Activated CD4-positive, CD25-positive, alpha-beta regulatory T cell treated with anti-CD3 and anti-CD28 coated beads, Interleukin-2, amount 50 U/mL, for 72 hours (primary cell): ENCODE data around the gene WSB2.
"Not testable (repeated sequence)": the region's sequence is repeated elsewhere in the genome, so short reads cannot be mapped to it uniquely, and the experiment has no call there.

Experiments used
- DNase-seq: peaks from one replicate; pipeline ENCODE4 v3.0.0; 2021

WSB2 gene

DNA sequence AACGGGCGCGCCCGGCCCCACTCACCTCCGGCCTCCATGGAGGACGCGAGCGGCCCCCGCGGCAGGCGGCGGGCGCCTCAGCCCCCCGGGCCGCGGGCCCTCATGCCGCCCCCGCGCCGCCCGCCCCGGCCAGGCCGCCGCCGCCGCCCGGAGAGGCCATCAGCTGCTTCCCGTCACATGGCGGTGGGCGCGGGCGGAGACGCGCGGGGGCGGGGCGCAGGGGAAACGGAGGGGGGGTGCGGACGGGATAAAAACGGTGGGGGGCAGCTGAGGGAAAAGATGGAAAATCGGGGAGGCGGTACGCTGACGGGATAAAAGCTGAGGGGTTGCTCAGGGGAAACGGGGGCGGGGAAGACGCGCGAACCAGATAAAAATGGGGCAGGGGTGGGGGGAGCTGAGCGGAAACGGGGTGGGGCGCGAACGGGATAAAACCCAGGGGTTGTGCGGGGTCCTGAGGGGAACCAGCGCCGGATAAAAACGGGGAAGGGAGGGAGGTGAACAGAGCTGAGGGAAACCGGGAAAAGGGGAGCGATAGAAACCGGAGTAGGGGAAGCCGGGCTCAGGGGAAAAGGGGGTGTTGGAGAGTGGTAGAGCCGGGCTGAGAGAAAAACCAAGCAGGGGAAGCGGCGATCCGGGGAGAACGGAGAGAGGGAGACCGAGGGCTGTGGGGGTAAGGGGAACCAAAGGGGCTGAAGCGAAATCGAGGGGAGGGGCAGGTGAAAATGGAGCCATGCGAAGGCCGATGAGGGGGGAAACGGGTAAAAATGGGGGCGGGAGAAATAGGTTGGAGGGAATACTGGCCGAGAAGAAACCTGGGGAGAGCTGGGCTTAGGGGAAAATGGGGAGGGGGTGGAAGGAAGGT, at the start of gene WSB2:
TSS of gene WSB2 (minus strand) at position 169 of the 862 bp plus-strand sequence. CDS start at position 38, 131 bp downstream.
- DNase-seq, result peak; percentile 68

DNA sequence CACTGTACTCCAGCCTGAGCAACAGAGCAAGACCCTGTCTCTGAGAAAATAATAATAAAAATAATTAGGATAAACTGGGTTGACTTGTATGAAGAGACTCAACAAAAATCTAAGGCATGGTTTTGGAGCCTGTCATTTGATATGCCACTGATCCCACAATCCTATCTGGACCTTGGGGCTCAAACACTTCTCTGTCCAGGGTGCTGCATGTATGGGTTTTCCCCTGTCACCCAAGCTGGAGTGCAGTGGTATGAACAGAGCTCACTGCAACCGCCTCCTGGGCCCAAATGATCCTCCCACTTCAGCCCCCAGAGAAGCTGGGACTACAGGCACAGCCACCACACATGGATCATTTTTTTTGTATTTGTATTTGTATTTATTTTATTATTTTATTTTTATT, 48.1 kb upstream of the WSB2 start:
- no peak for DNase-seq

DNA sequence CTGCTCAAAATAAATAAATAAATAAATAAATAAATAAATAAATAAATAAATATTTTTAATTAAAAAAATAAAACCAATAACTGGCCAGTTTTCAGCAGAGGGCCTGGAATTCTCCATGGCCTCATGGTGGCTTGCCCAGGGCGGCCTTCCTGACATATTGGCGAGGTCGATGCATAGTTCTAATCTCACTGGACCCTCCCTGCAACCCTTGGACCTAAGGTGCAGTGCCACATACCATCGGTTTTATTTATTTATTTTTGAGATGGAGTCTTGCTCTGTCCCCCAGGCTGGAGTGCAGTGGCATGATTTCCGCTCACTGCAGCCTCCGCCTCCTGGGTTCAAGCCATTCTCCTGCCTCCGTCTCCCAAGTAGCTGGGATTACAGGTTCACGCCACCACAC, 46.7 kb upstream of the WSB2 start:
- no peak for DNase-seq

GRCh38 chr12:118107011-118107410, 46.0 kb upstream of the WSB2 start:
- DNase-seq, result no peak

DNA sequence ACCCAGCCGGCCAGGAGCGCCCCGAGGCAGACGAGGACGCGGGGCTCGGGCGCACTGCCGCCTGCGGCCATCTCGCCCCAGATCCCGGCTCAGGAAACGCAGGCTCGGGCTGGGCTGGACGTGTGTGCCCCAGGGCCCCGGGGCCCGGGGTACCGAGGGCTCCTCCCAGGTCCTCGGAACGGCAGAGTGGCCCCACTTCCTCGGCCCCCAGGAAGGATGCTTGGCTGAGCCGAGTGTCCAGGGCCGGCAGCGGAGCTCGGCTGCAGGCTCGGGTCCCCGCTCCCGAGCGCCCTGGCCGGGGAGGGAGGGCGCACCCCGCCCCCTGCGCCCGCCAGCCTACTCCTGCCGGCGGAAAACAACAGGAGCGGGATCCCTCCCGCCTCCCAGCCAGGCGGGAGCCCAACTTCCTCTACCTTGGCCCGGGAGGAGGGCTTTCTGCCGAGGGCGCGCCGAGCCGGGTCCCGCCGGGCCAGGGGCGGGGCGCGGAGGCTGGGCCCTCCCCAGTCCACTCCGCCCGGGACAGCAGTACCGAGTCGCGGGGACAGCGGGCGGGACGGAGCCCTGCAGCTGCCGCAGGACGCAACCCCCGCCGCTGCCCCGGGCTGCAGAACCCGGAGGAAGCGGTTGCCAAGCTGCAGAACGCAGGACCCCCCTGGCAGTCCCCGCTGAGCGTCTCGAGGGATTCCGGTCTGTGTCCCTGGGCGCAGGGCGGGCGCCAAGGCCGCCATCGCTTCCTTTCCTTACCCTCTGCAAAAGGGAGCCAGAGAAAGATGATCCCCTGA, 42.8 kb upstream of the WSB2 start, which contains the start of gene VSIG10:
TSS of gene VSIG10 (minus strand) at position 411 of the 782 bp plus-strand sequence. CDS start at position 71, 340 bp downstream.
- DNase-seq, result peak; percentile 36

DNA sequence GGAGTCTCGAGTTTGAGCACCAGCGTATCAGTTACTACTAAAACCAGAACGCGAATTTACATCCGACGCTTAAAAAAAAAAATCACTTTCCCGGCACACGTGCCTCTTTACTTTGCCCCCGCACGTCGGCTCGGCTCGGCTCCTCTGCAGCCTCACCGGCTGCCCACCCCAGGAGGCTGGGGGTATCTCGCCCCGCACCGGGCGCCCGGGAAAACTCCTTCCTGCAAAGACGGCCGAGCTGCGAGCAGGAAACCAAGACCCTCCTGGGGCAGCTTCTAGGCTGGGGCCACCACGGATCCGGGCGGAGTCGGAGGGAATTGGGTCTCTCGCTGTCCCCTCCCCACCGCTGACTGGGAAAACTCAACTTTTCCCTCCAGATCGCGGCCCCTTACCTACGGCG, 42.2 kb upstream of the WSB2 start:
- DNase-seq, result peak; percentile 31

- DNase-seq, result no peak
These were observed 41.6 kb upstream of the WSB2 start for GRCh38 chr12:118102609-118103008.

- DNase-seq, result no peak
These were observed 41.1 kb upstream of the WSB2 start for GRCh38 chr12:118102070-118102469.

GRCh38 chr12:118101051-118101450, 40.1 kb upstream of the WSB2 start:
- no peak for DNase-seq

- DNase-seq, result no peak
These were observed 38.1 kb upstream of the WSB2 start for GRCh38 chr12:118098911-118099671.

- no peak for DNase-seq
These were observed 37.4 kb upstream of the WSB2 start for GRCh38 chr12:118098401-118098800.

DNA sequence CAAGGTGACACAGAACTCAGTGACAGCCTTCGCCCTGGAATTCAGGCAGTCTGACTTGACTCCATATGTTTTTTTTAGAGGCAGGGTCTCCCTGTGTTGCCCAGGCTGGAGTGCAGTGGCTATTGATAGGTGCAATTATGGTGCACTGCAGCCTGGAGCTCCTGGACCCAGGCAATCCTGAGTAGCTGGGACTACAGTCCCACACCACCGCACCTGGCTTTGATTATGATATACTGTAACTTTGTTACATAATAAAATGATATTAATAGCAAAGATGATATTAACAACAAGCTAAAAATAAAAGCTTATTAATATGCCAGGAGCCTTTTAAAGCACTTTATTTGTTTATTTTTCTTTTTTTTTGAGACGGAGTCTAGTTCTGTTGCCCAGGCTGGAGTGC, 33.1 kb upstream of the WSB2 start:
- DNase-seq, result no peak

- no peak for DNase-seq
These were observed 28.8 kb upstream of the WSB2 start for GRCh38 chr12:118089782-118090181.

- no peak for DNase-seq
These were observed 21.2 kb upstream of the WSB2 start for GRCh38 chr12:118082161-118082560.

GRCh38 chr12:118081521-118081920, 20.5 kb upstream of the WSB2 start:
- not testable (repeated sequence) for DNase-seq

GRCh38 chr12:118073768-118074167, 12.8 kb upstream of the WSB2 start:
- no peak for DNase-seq

DNA sequence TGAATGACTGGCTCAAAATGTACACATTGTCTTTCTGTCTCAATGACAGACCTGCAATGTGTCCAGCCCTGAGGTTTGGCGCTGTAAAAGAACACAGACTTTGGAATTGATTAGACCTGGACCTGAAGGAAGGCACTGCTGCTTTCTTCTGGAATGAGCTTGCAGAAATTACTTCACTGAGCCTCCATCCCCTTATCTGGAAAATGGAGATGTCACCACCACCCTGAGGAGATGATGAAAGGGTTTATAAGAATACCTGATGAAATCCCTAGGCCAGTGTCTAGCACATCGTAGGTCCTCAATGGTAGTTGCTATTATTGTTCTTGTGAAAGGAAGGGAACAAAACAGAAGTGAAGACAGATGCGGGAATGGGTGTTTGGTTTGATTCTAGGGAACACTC, 9.7 kb upstream of the WSB2 start:
- no peak for DNase-seq

DNA sequence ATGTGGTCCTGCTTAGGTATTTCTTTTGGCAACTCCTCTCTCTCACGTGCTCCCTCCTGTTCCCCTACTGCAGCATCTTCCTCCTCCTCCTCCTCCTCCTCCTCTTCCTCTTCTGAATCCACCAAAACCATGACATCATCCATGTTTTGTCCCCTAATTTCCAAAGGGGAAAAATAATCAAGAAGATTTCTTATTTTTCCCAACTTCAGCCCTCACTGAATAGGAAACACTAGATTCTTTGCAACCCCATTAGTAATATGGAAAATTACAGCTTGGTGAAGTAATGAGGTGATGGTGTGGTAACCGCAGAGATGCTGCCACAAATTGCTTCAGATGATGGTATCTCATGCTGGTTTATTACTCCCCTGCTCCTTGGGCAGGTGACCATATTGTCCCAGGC, 7.5 kb upstream of the WSB2 start:
- no peak for DNase-seq

DNA sequence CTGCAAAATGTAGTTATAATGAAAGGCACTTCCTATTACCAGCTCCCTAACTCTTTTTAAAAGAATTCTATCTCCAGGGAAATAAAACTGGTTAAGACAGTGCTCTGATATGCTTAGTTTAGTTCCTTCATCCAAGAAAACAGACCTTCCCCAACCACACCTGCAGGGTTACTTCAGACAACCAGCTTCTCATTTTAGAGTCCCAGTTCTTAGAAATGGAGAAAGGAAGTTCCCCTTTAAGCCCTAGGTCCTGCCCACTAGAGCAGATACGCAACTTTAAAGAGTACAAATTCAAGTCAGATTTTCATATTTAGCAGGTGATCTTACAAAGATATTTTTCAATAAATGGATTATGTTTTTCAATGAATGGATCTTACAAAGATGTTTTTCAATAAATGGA, 4.4 kb upstream of the WSB2 start:
- DNase-seq, result no peak

DNA sequence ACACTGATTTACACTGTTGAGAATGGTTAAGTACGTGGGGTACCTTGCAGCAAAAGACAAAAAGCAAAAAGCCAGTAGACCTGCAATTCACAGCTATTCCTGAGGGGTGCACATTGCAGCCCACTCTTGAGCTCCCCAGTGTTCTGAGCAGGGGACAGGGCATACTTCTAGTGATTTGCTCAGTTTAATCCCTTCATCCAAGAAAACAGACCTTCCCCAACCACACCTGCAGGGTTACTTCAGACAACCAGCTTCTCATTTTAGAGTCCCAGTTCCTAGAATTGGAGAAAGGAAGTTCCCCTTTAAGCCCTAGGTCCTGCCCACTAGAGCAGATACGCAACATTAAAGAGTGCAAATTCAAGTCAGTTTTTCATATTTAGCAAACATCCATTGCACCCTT, 3.6 kb upstream of the WSB2 start:
- no peak for DNase-seq

DNA sequence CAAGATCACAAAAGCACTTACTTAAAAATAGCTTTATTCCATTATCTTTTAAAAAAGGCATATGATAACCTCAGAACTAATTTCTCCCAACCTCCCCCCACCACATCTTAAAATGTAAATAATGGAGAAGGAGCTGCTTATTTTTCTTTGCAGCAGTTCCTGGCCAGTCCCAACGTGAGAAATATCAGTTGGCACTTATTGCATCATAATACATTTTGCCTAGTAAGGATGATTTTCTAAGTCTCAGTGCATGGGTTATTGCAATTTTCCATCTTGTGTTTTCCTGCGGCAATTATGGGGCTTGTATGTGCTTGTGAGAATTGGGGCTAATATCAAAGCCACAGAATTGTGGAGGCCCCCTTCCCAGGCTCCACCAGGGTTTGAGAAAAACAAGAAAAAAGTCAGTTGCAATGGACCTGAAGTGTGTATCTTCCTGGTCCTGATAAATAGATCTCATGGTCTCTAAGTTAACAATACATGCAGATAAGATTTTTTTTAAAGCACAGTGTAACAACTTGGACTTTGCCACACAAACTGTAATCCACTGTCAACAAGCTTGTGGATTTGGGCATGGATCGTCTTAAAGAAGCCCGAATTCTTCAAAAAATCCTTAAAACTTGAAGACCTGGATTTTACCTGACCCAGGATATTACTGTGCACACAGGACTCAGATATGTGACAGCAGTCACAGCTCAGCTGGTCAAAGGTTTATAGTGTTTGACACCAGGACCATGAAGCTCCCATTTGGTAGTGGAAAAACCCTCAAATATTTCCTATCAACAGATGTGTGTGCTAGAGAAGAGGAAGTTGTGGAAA, 2.8 kb upstream of the WSB2 start:
- no peak for DNase-seq
